ENCODE data around the gene SF3B4. TPM values are rescaled to one million over a fixed set of nuclear protein-coding genes. Genes with fewer than 3 reads are reported as not detected.

SF3B4 gene
- total RNA-seq, 1 experiment from 2014 or later: 127 TPM

GRCh38 chr1:149963358-149963757 is 35.8 kb upstream of the SF3B4 start:
- no peak for TF ChIP-seq CTCF (conservative IDR thresholded peaks at IDR 0.05)
- no peak for DNase-seq
- no peaks in the 10 kb centered on the region for H3K4me1 Mint-ChIP-seq
- Histone ChIP-seq H2AFZ (ENCODE audit: low read length) (no peak overlapping the region), H2BK12ac (ENCODE audit: insufficient read length, low read depth, low read length) (no peak overlapping the region), H3K14ac (ENCODE audit: insufficient read depth, low read length) (no peak overlapping the region), H3K4ac (ENCODE audit: low read depth, low read length) (no peak overlapping the region), H2BK20ac (ENCODE audit: low read depth, low read length, poor library complexity, severe bottlenecking) (no peak overlapping the region), H2BK15ac (ENCODE audit: low read depth, low read length) (no peak overlapping the region), H4K91ac (ENCODE audit: insufficient read length, low read depth, low read length) (no peak overlapping the region), H3K9me3 (ENCODE audit: control insufficient read depth, low read depth, low read length) (peaks cover 1% of the 10 kb centered on the region), H3K56ac (ENCODE audit: insufficient read length, low read depth, low read length) (no peak overlapping the region), H3K18ac (ENCODE audit: insufficient read length, low read depth, low read length) (no peak overlapping the region), H4K8ac (replicated peaks; ENCODE audit: insufficient read length, low read depth, low read length) (no peak overlapping the region), H3K27ac (ENCODE audit: insufficient read length, low read depth, low read length) (no peak overlapping the region), H3K4me2 (ENCODE audit: insufficient read depth, insufficient read length, low read length) (no peak overlapping the region), H3K4me1 (ENCODE audit: insufficient read depth, low read length) (no peaks in the 10 kb centered on the region), H3K23me2 (ENCODE audit: insufficient read length, low read depth, low read length, poor library complexity, severe bottlenecking) (no peaks in the 10 kb centered on the region), H2BK120ac (ENCODE audit: low read depth, low read length, poor library complexity, severe bottlenecking) (no peak overlapping the region), H4K5ac (ENCODE audit: insufficient read length, low read depth, low read length) (no peak overlapping the region), H3K79me1 (ENCODE audit: insufficient read depth, low read depth, low read length, poor library complexity, severe bottlenecking) (no peaks in the 10 kb centered on the region), H2AK5ac (ENCODE audit: insufficient read length, low read length) (no peak overlapping the region), H3K27me3 (ENCODE audit: insufficient read depth, low read length) (no peaks in the 10 kb centered on the region), H3T11ph (ENCODE audit: low read length) (no peak overlapping the region), H3K23ac (ENCODE audit: insufficient read length, low read depth, low read length) (no peak overlapping the region), H4K20me1 (ENCODE audit: control insufficient read depth, insufficient read depth, insufficient read length) (no peaks in the 10 kb centered on the region), H2BK5ac (ENCODE audit: insufficient read length, low read length) (no peak overlapping the region), H3K9ac (ENCODE audit: extremely low read depth, insufficient read length, low read length) (no peak overlapping the region), H3K79me2 (ENCODE audit: insufficient read depth, low read length) (no peaks in the 10 kb centered on the region)
- peak overlapping the region in 1 of 3 experiments; percentile 28; a peak in 3 of 7 replicates for H3K27ac Mint-ChIP-seq
- H3K4me3 Mint-ChIP-seq: no peak overlapping the region
- WGBS (ENCODE audit: extremely low coverage, insufficient read length, low lambda C conversion rate): no CpG with 5 or more reads among the region's 3 CpGs
- H3K9me3 Mint-ChIP-seq: peaks cover 13 to 17% of the 10 kb centered on the region in 2 experiments
- H3K27me3 Mint-ChIP-seq (ENCODE audit: low read depth): no peaks in the 10 kb centered on the region
- H3K36me3 Mint-ChIP-seq (ENCODE audit: insufficient read depth in 1 of 3, low read depth in 3 of 3): peaks cover 42 to 69% (median 69%) of the 10 kb centered on the region in 3 experiments
